Keratinocyte (primary cell): ENCODE results near the gene PLCH2. TPM values are rescaled to one million over a fixed set of nuclear protein-coding genes. Genes with fewer than 3 reads are reported as not detected.

ENCODE experiments used
- DNase-seq: peaks from one replicate; pipeline ENCODE4 v3.0.0-alpha.2; 2011; ENCODE audit warnings: low read depth, missing footprints, low spot score
- FAIRE-seq: peaks from 2 replicates; lab custom pipeline; 2011; peaks lifted over from hg19 to GRCh38; lab: Jason Lieb, UNC
- H2AFZ ChIP-seq: 2 replicates; pipeline ENCODE4 v1.6.0; 2012; ENCODE audit warnings: low read length, control low read depth, inconsistent platforms; ENCODE audit not compliant: control insufficient read depth
- H3K27ac ChIP-seq: 2 replicates; pipeline ENCODE4 v1.5.1; 2011; ENCODE audit warnings: low read length; ENCODE audit not compliant: control insufficient read depth, insufficient read depth
- H3K27me3 ChIP-seq: 3 replicates; pipeline ENCODE4 v1.6.0; 2011; ENCODE audit warnings: low read length; ENCODE audit not compliant: control insufficient read depth, insufficient read depth; ENCODE audit errors: extremely low read depth
- H3K36me3 ChIP-seq, 2 experiments: 2 replicates in 1 of 2; 3 replicates in 1 of 2; pipeline ENCODE4 v1.5.1; 2011; ENCODE audit warnings: low read length in 2 of 2, mild to moderate bottlenecking in 1 of 2; ENCODE audit not compliant: control insufficient read depth in 2 of 2, insufficient read depth in 2 of 2; ENCODE audit errors: extremely low read depth in 1 of 2
- H3K4me1 ChIP-seq: 3 replicates; pipeline ENCODE4 v1.5.1; 2011; ENCODE audit warnings: low read length; ENCODE audit not compliant: control insufficient read depth, insufficient read depth; ENCODE audit errors: extremely low read depth
- H3K4me2 ChIP-seq: 3 replicates; pipeline ENCODE4 v1.6.0; 2011; ENCODE audit warnings: low read depth, low read length; ENCODE audit not compliant: control insufficient read depth, insufficient read depth; ENCODE audit errors: extremely low read depth
- H3K4me3 ChIP-seq, 3 experiments: fragments of 200-600 bp in 1 of 3; sonication (generic) in 1 of 3; 2 replicates in 2 of 3; 3 replicates in 1 of 3; pipeline ENCODE4 v1.5.1; 2011 to 2016; ENCODE audit warnings: low read length in 3 of 3, mild to moderate bottlenecking in 3 of 3, control low read depth in 2 of 3, inconsistent platforms in 1 of 3, low read depth in 1 of 3, mixed read lengths in 1 of 3, mixed run types in 1 of 3, moderate library complexity in 1 of 3; ENCODE audit not compliant: control insufficient read depth in 2 of 3, insufficient read depth in 2 of 3; ENCODE audit errors: extremely low read depth in 1 of 3
- H3K79me2 ChIP-seq: 2 replicates; pipeline ENCODE4 v1.6.0; 2012; ENCODE audit warnings: low read length; ENCODE audit not compliant: control insufficient read depth, insufficient read depth
- H3K9ac ChIP-seq: 3 replicates; pipeline ENCODE4 v1.6.0; 2011; ENCODE audit warnings: low read length; ENCODE audit not compliant: control insufficient read depth, insufficient read depth; ENCODE audit errors: extremely low read depth
- H3K9me1 ChIP-seq: 3 replicates; pipeline ENCODE4 v1.6.0; 2011; ENCODE audit warnings: low read length; ENCODE audit not compliant: control insufficient read depth, insufficient read depth; ENCODE audit errors: extremely low read depth
- H3K9me3 ChIP-seq: 2 replicates; pipeline ENCODE4 v1.5.1; 2012; ENCODE audit warnings: low read depth, low read length; ENCODE audit not compliant: control insufficient read depth
- H4K20me1 ChIP-seq: 3 replicates; pipeline ENCODE4 v1.6.0; 2011; ENCODE audit warnings: low read length; ENCODE audit not compliant: control insufficient read depth, insufficient read depth; ENCODE audit errors: extremely low read depth
- EZH2 ChIP-seq: IDR thresholded peaks from one replicate; pipeline ENCODE4 v1.6.1; 2012; ENCODE audit warnings: inconsistent platforms, mild to moderate bottlenecking, low read length, moderate library complexity
- dilution Hi-C: fragments of 300-500 bp; cut with MboI; formaldehyde crosslinking; loops from one replicate; pipeline ENCODE4 v1.7.0; 2020; ENCODE audit warnings: low sequenced_read_pairs; ENCODE audit not compliant: extremely low pct_ligation_motif_present
- polyA plus RNA-seq, 5 experiments: library from polyadenylated mRNA; depleted of rRNA in 3 of 5; stranded (reverse) in 3 of 5; stranded (forward) in 1 of 5; unstranded in 1 of 5; fragments of >200 nt; gene quantifications; 1 replicate in 1 of 5; 2 replicates in 3 of 5; 3 replicates in 1 of 5; pipeline versions ENCODE4 v1.2.1 to v1.2.3, GENCODE V29; 2011 to 2012; ENCODE audit warnings: missing spikeins in 2 of 5, low read depth in 1 of 5, low replicate concordance in 1 of 5
- TF ChIP-seq, protein P1 (sequence below), 3 experiments: IDR thresholded peaks in 1 of 3; conservative IDR thresholded peaks in 1 of 3; optimal IDR thresholded peaks in 1 of 3; 2 replicates in 2 of 3; 3 replicates in 1 of 3; pipeline versions ENCODE3 to v1.5.1; 2011; ENCODE audit warnings: low read length in 3 of 3, mild to moderate bottlenecking in 3 of 3, moderate library complexity in 2 of 3, control low read depth in 1 of 3, inconsistent platforms in 1 of 3; ENCODE audit not compliant: insufficient read depth in 2 of 3; ENCODE audit errors: extremely low read depth in 1 of 3

PLCH2 gene
- polyA plus RNA-seq, 1 donor (not counting 4 experiments of a cell fraction or from before 2014, with no cell fraction given) = 57.4 TPM

DNA sequence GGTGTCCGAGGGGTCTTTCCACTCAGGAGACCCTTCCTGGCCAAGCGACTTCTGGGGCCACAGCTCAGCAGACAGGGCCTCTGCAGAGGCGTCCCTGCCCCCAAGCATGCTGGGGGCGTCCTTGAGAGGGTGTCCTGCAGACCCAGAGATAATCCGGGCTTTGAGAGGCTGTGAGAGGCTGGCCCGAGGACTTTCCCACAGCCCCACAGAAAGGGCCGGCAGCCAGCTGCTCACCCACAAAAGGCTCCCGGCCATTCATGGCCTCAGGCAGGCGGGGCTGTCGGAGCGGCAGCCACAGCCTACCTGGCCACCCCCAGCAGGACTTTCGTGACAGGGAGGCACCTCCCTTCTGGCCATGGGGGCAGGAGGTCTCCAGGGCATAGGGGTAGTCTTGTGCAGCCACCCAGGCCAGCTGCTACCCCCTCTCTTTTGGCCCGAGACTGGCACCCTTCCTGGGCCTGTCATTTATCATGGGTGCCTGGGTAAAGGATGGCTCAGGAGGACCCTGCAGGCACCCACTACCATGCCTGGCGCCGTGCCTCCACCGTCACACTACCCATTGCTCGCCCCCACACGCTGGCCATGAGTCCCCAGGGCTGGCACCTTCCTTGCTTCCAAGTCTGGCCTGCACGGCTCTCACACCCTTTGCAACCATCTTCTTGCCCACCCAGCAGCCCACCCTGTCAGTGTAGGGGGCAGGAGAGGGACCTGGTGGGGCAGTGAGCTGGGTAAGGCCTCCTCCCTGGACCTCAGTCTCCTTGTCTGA is 69.0 kb downstream of the PLCH2 start:
- Histone ChIP-seq H3K4me3 (no peak overlapping the region), H3K79me2 (no peaks in the 10 kb centered on the region), H3K9ac (no peak overlapping the region), H3K27ac (no peak overlapping the region), H3K36me3 (no peaks in the 10 kb centered on the region), H3K9me1 (no peaks in the 10 kb centered on the region), H2AFZ (no peak overlapping the region), H4K20me1 (no peaks in the 10 kb centered on the region), H3K9me3 (no peaks in the 10 kb centered on the region), H3K4me1 (peaks cover 35% of the 10 kb centered on the region), H3K4me2 (no peak overlapping the region), H3K27me3 (no peaks in the 10 kb centered on the region)
- dilution Hi-C loops = no loop called here
- DNase-seq (no peak), FAIRE-seq (no peak)
- TF ChIP-seq, protein P1, sequence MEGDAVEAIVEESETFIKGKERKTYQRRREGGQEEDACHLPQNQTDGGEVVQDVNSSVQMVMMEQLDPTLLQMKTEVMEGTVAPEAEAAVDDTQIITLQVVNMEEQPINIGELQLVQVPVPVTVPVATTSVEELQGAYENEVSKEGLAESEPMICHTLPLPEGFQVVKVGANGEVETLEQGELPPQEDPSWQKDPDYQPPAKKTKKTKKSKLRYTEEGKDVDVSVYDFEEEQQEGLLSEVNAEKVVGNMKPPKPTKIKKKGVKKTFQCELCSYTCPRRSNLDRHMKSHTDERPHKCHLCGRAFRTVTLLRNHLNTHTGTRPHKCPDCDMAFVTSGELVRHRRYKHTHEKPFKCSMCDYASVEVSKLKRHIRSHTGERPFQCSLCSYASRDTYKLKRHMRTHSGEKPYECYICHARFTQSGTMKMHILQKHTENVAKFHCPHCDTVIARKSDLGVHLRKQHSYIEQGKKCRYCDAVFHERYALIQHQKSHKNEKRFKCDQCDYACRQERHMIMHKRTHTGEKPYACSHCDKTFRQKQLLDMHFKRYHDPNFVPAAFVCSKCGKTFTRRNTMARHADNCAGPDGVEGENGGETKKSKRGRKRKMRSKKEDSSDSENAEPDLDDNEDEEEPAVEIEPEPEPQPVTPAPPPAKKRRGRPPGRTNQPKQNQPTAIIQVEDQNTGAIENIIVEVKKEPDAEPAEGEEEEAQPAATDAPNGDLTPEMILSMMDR (optimal IDR thresholded peaks at IDR 0.05 in 1 of 3, IDR thresholded peaks at IDR 0.05 in 1 of 3, conservative IDR thresholded peaks at IDR 0.05 in 1 of 3; ENCODE audit: extremely low read depth in 1 of 3, insufficient read depth in 2 of 3, low read length in 3 of 3) = no peak
- no peak for TF ChIP-seq EZH2

DNA sequence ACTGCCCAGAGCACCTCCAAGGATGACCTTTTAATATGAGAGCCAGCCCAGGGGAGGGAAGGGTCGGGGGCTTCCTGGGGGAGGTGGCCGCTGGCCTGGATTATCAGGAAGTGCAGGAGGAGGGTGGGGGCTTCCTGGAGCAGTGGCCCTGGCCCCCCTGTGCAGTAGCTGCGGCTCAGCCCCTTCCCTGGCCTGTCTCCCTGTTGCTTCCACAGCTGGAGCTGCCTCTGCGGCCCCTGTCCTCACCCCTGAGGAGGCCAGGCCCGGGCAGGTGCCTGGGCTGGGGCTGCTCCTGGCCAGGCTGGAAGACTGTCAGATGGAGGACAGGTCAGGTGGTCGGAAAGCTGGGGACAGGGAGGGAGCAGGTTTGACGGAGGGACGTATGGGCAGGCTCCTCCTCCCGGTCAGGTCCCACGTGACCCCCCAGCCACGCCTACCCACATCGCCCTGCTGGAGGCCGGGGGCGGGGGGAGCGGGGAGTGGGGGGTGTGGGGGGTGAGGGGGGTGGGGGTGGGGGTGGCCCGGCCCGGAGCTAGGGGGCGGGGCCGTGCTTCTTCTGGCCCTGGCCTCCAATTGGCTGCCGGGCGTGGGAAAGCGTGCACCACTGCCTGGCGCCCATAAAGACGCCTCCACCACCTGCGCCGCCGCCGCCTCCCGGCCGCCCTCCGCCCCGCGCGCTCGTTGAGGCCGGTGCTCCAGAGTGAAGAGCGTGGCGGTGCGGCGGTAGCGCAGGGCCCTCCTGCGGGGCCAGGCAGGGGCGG is 69.8 kb downstream of the PLCH2 start:
- H3K27ac ChIP-seq = no peak overlapping the region
- no peaks in the 10 kb centered on the region for H3K27me3 ChIP-seq
- no peaks in the 10 kb centered on the region for H3K9me1 ChIP-seq
- no peaks in the 10 kb centered on the region for H3K9me3 ChIP-seq
- H3K4me1 ChIP-seq = peaks cover 35% of the 10 kb centered on the region
- TF ChIP-seq EZH2 = no peak
- TF ChIP-seq, protein P1 (optimal IDR thresholded peaks at IDR 0.05 in 1 of 3, IDR thresholded peaks at IDR 0.05 in 1 of 3, conservative IDR thresholded peaks at IDR 0.05 in 1 of 3; ENCODE audit: extremely low read depth in 1 of 3, insufficient read depth in 2 of 3, low read length in 3 of 3) = peak in 1 of 3 experiments; percentile 6
- H3K79me2 ChIP-seq = no peaks in the 10 kb centered on the region
- dilution Hi-C loops = no loop called here
- peak overlapping the region; percentile 61 for H3K9ac ChIP-seq
- no peaks in the 10 kb centered on the region for H3K36me3 ChIP-seq
- FAIRE-seq = no peak
- DNase-seq = no peak
- peak overlapping the region; percentile 49 for H2AFZ ChIP-seq
- peak overlapping the region; percentile 54 to 68 (median 65) for H3K4me3 ChIP-seq
- peak overlapping the region; percentile 82 for H3K4me2 ChIP-seq
- no peaks in the 10 kb centered on the region for H4K20me1 ChIP-seq
